ENCODE measurements around the gene MYLK4. TPM values are rescaled to one million over a fixed set of nuclear protein-coding genes. Genes with fewer than 3 reads are reported as not detected.

MYLK4 gene
- total RNA-seq, 4 donors from 2014 or later, result 0.33 to 0.45 (median 0.38) TPM

DNA sequence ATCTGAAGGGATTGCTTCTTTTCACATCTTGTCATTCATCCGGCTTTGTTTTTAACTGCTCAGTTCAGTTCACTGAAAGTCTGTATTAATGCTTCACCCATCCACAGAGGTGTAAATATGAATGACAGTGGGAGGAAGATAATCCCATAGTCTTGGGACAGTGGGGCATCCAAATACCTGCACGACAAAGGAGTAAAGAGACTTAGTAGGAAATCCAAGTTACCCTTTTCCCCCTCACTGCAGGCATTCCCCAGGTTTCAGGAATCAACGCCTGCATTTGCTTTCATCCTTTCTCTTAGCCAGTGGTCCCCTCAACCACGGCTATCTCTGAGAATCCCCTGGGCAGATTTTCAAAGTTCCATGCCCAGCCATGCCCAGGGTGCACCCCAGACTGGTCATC lies 110.2 kb downstream of the MYLK4 start:
- no peak overlapping the region for H3K4me3 ChIP-seq
- no peaks in the 10 kb centered on the region for H3K27me3 ChIP-seq
- intact Hi-C loops (cut with DNase I), result no loop called here
- H3K27ac ChIP-seq (replicated peaks in 1 of 4), result peak overlapping the region in 3 of 4 donors; percentile 31 to 59 (median 54)
- peak; percentile 12 for DNase-seq (ENCODE audit: extremely low spot score)
- H3K36me3 ChIP-seq, result no peaks in the 10 kb centered on the region
- WGBS, result 73% methylated on average over 4 of the region's 4 CpGs
- no peaks in the 10 kb centered on the region for H3K9me3 ChIP-seq
- H3K4me1 ChIP-seq, result peaks cover 0 to 32% (median 12%) of the 10 kb centered on the region in 4 donors
- TF ChIP-seq POLR2A (IDR thresholded peaks at IDR 0.05; ENCODE audit: low read depth), result no peak
- TF ChIP-seq, protein P1, sequence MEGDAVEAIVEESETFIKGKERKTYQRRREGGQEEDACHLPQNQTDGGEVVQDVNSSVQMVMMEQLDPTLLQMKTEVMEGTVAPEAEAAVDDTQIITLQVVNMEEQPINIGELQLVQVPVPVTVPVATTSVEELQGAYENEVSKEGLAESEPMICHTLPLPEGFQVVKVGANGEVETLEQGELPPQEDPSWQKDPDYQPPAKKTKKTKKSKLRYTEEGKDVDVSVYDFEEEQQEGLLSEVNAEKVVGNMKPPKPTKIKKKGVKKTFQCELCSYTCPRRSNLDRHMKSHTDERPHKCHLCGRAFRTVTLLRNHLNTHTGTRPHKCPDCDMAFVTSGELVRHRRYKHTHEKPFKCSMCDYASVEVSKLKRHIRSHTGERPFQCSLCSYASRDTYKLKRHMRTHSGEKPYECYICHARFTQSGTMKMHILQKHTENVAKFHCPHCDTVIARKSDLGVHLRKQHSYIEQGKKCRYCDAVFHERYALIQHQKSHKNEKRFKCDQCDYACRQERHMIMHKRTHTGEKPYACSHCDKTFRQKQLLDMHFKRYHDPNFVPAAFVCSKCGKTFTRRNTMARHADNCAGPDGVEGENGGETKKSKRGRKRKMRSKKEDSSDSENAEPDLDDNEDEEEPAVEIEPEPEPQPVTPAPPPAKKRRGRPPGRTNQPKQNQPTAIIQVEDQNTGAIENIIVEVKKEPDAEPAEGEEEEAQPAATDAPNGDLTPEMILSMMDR (IDR thresholded peaks at IDR 0.05), result no peak

DNA sequence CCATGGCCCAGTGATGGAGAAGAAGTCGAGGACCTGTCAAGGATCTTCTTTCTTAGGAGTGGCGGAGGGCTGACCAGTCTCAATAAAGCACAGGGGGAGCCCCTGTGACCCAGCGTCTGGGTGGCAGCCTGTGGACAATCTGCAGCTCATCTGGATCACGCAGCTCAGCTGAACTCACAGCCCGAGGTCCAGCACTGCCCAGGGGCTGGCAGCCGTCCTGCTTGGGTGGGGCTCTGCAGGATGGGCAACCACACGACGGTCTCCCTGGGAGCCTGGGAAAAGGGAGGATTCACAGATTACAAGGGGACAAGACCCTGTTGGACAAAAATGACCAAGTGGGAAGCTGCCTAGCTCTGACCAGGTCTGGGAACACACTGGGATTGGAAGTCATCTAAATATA lies 110.8 kb downstream of the MYLK4 start:
- intact Hi-C loops (cut with DNase I), result loop anchor here (10.0 kb wide), 2 partner anchors 285 to 445 kb away; no protein-coding TSS in a partner anchor
- 50% methylated on average over 8 of the region's 8 CpGs for WGBS
- Histone ChIP-seq H3K4me1 (peaks cover 1 to 32% (median 16%) of the 10 kb centered on the region in 4 donors), H3K27ac (replicated peaks in 1 of 4) (peak overlapping the region; percentile 31 to 59 (median 47)), H3K27me3 (no peaks in the 10 kb centered on the region), H3K4me3 (no peak overlapping the region), H3K9me3 (no peaks in the 10 kb centered on the region), H3K36me3 (no peaks in the 10 kb centered on the region)
- peak; percentile 45 for DNase-seq (ENCODE audit: extremely low spot score)
- TF ChIP-seq EP300 (IDR thresholded peaks at IDR 0.05) (no peak), POLR2AphosphoS5 (IDR thresholded peaks at IDR 0.05) (no peak), POLR2A (IDR thresholded peaks at IDR 0.05; ENCODE audit: low read depth) (no peak)
- TF ChIP-seq, protein P1 (IDR thresholded peaks at IDR 0.05), result no peak

DNA sequence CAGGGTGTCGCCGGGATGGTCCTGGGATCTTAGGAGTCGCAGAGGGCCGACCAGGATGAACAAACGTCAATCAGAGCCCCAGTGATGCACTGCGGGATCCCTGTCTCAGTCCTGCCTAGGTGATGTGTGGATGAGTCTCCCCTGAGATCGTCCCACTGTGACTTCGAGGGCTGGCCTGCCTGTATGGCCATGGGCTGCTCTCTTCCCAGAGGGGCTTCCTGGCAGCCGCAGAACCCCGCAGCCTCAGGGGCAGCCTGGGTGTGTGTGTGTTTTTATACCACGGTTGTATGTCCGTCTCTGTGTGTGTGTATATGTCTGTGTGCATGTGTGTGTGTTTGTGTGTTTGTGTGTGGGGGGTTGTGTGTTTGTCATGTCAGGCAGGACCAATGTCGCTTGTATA lies 111.6 kb downstream of the MYLK4 start:
- 88% methylated on average over 9 of the region's 13 CpGs for WGBS
- H3K4me1 ChIP-seq, result peaks cover 5 to 38% (median 21%) of the 10 kb centered on the region in 4 donors
- no peaks in the 10 kb centered on the region for H3K36me3 ChIP-seq
- H3K9me3 ChIP-seq, result no peaks in the 10 kb centered on the region
- no peaks in the 10 kb centered on the region for H3K27me3 ChIP-seq
- H3K27ac ChIP-seq (replicated peaks in 1 of 4), result no peak overlapping the region
- DNase-seq (ENCODE audit: extremely low spot score), result peak; percentile 75
- no peak for TF ChIP-seq POLR2A (IDR thresholded peaks at IDR 0.05; ENCODE audit: low read depth)
- no peak overlapping the region for H3K4me3 ChIP-seq
- intact Hi-C loops (cut with DNase I), result loop anchor here (10.0 kb wide), 2 partner anchors 284 to 444 kb away; no protein-coding TSS in a partner anchor

DNA sequence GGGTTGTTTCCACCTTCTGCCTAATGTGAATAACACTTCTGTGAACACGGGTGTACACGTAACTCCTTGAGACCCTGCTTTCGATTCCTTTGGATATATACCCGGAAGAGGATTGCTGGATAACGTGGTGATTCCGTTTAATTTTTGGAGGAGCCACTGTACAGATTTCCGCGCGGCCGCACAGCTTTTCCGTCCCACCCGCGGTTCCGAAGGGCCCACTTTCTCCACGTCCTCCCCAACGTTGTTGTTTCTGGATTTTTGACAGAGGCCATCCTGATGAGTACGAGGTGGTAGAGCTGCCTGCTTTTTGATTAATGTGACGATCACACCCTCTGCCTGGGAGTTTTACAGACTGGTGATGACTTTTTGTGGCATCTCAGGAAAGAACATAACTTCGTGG lies 114.0 kb downstream of the MYLK4 start:
- Histone ChIP-seq H3K36me3 (no peaks in the 10 kb centered on the region), H3K27me3 (no peaks in the 10 kb centered on the region), H3K4me3 (no peak overlapping the region), H3K9me3 (no peaks in the 10 kb centered on the region), H3K27ac (replicated peaks in 1 of 4) (no peak overlapping the region), H3K4me1 (peaks cover 18 to 52% (median 45%) of the 10 kb centered on the region in 4 donors)
- peak; percentile 24 for DNase-seq (ENCODE audit: extremely low spot score)
- TF ChIP-seq, protein P1 (IDR thresholded peaks at IDR 0.05), result no peak
- no peak for TF ChIP-seq POLR2AphosphoS5 (IDR thresholded peaks at IDR 0.05)
- TF ChIP-seq EP300 (IDR thresholded peaks at IDR 0.05), result no peak
- no peak for TF ChIP-seq POLR2A (IDR thresholded peaks at IDR 0.05; ENCODE audit: low read depth)
- WGBS, result 97% methylated on average over 19 of the region's 19 CpGs
- intact Hi-C loops (cut with DNase I), result loop anchor here (10.0 kb wide), 2 partner anchors 282 to 442 kb away; no protein-coding TSS in a partner anchor

DNA sequence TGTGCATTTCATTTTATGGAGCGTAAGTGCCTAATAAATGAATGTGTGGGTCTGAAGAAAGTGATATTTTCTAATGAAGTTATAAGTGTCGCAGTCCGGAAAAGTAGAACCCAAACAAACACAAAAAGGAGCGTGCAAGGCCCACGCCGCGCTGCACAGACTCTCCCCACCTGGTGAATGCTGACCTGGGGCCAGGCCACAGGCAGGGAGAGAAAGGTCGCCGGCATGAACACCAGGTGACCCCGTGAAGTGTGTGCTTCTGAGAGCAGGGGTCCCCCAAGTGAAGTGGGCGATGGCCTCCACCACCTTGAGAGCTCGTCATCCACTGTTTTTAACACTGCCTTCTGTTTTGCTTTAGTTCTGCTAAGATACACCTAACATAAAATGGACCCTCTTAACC lies 114.8 kb downstream of the MYLK4 start:
- peak; percentile 68 for DNase-seq (ENCODE audit: extremely low spot score)
- Histone ChIP-seq H3K27ac (replicated peaks in 1 of 4) (peak overlapping the region in 1 of 4 donors; percentile 88), H3K4me1 (peaks cover 18 to 53% (median 45%) of the 10 kb centered on the region in 4 donors), H3K9me3 (no peaks in the 10 kb centered on the region), H3K27me3 (no peaks in the 10 kb centered on the region), H3K4me3 (no peak overlapping the region), H3K36me3 (no peaks in the 10 kb centered on the region)
- WGBS, result 97% methylated on average over 12 of the region's 12 CpGs
- TF ChIP-seq, protein P1 (IDR thresholded peaks at IDR 0.05), result no peak
- no peak for TF ChIP-seq POLR2AphosphoS5 (IDR thresholded peaks at IDR 0.05)
- no peak for TF ChIP-seq EP300 (IDR thresholded peaks at IDR 0.05)
- TF ChIP-seq POLR2A (IDR thresholded peaks at IDR 0.05; ENCODE audit: low read depth), result no peak
- intact Hi-C loops (cut with DNase I), result loop anchor here (2.0 to 10.0 kb wide), 4 partner anchors 281 to 1039 kb away; partner anchors contain the start of gene GMDS
